Ascending aorta (tissue), 2 donors: ENCODE measurements around the gene ZNF532. TPM values are rescaled to one million over a fixed set of nuclear protein-coding genes. Genes with fewer than 3 reads are reported as not detected.
"Not testable (repeated sequence)": the region's sequence is repeated elsewhere in the genome, so short reads cannot be mapped to it uniquely, and the experiment has no call there.

ENCODE experiments used
- DNase-seq, 2 donors: peaks; one replicate each; pipeline ENCODE4 v3.0.0-alpha.2; 2019; ENCODE audit warnings: low spot score in 2 of 2
- H3K27ac ChIP-seq, 2 donors: fragments of 200-600 bp; sonication (generic); one replicate each; pipeline ENCODE4 v1.5.1; 2016 to 2017; ENCODE audit warnings: mild to moderate bottlenecking in 1 of 2
- H3K27me3 ChIP-seq: fragments of 200-600 bp; sonication (generic); one replicate; pipeline ENCODE4 v1.5.1; 2017
- H3K36me3 ChIP-seq, 2 donors: fragments of 200-600 bp; sonication (generic); one replicate each; pipeline ENCODE4 v1.5.1; 2016
- H3K4me1 ChIP-seq, 2 donors: fragments of 200-600 bp; sonication (generic); one replicate each; pipeline ENCODE4 v1.5.1; 2016 to 2017; ENCODE audit warnings: mild to moderate bottlenecking in 1 of 2
- H3K4me3 ChIP-seq, 2 donors: fragments of 200-600 bp; sonication (generic); one replicate each; pipeline ENCODE4 v1.5.1; 2016 to 2017; ENCODE audit warnings: mild to moderate bottlenecking in 1 of 2
- H3K9me3 ChIP-seq, 2 donors: fragments of 200-600 bp; sonication (generic); one replicate each; pipeline ENCODE4 v1.5.1; 2016
- CTCF ChIP-seq, 3 experiments: fragments of 200-600 bp in 2 of 3; fragments of 450-650 bp in 1 of 3; sonication (generic) in 2 of 3; IDR thresholded peaks; one replicate each; pipeline ENCODE4 v1.5.1; 2016 to 2019; ENCODE audit warnings: antibody characterized with exemption in 3 of 3, mild to moderate bottlenecking in 1 of 3, moderate library complexity in 1 of 3
- intact Hi-C: fragments of 100-400 bp; cut with DNase I; formaldehyde crosslinking; loops from one replicate; pipeline ENCODE4 v1.15.1; 2023
- total RNA-seq: library from RNA; depleted of rRNA; stranded (reverse); fragments of >200 nt; gene quantifications from one replicate; pipeline ENCODE4 v1.1.0, GENCODE V29; 2016

The ZNF532 gene
- 161 TPM for total RNA-seq

- H3K4me1 ChIP-seq, result peaks cover 16 to 74% of the 10 kb centered on the region in 2 donors
- no peak for DNase-seq
- peaks cover 10 to 11% of the 10 kb centered on the region in 2 donors for H3K36me3 ChIP-seq
- intact Hi-C loops, result loop anchor here (5.0 kb wide), 2 partner anchors 48 to 128 kb away; no protein-coding TSS in a partner anchor
- H3K4me3 ChIP-seq, result peak within 1 kb of the TSS; percentile 52 to 69
- H3K9me3 ChIP-seq, result no peaks in the 10 kb centered on the region
- no peak for TF ChIP-seq CTCF (IDR thresholded peaks at IDR 0.05)
- H3K27me3 ChIP-seq, result no peaks in the 10 kb centered on the region
- H3K27ac ChIP-seq, result peak within 1 kb of the TSS; percentile 99 to 100
These were observed at the start of gene ZNF532 for GRCh38 chr18:58864146-58865032. Gene ZNF532, plus strand, starts transcription at chr18:58864877. CDS start in a region left out here.

- TF ChIP-seq CTCF (IDR thresholded peaks at IDR 0.05), result no peak
- H3K4me1 ChIP-seq, result peaks cover 0 to 3% of the 10 kb centered on the region in 2 donors
- H3K36me3 ChIP-seq, result no peaks in the 10 kb centered on the region
- H3K9me3 ChIP-seq, result no peaks in the 10 kb centered on the region
- intact Hi-C loops, result no loop called here
- H3K27me3 ChIP-seq, result no peaks in the 10 kb centered on the region
- no peak for DNase-seq
- H3K4me3 ChIP-seq, result no peak overlapping the region
- H3K27ac ChIP-seq, result no peak overlapping the region
These were observed 45.6 kb upstream of the ZNF532 start for GRCh38 chr18:58819051-58819450.

DNA sequence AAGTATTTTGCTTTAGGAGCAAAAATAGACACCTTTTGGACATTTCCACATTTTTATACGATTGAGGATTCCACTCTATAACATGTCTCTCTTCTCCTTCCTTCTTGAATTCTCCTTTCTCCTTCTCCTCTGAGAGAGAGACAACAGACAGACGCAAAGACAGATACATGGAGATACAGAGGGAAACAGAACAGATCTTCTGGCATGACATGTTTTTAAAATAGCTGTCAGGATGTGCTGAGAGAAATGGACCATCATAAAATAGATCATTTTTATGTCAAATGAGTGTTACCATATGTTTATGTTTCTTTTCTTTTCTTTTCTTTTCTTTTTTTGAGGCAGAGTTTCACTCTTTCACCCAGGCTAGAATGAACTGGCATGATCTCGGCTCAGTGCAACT, 44.4 kb upstream of the ZNF532 start:
- H3K27ac ChIP-seq, result no peak overlapping the region
- TF ChIP-seq CTCF (IDR thresholded peaks at IDR 0.05), result no peak
- no peaks in the 10 kb centered on the region for H3K36me3 ChIP-seq
- H3K9me3 ChIP-seq, result no peaks in the 10 kb centered on the region
- no peaks in the 10 kb centered on the region for H3K27me3 ChIP-seq
- H3K4me1 ChIP-seq, result no peaks in the 10 kb centered on the region
- intact Hi-C loops, result no loop called here
- no peak overlapping the region for H3K4me3 ChIP-seq
- DNase-seq, result no peak

- DNase-seq, result no peak
- no peak for TF ChIP-seq CTCF (IDR thresholded peaks at IDR 0.05)
These were observed 41.7 kb upstream of the ZNF532 start for GRCh38 chr18:58822944-58823343.

GRCh38 chr18:58823412-58823811, 41.3 kb upstream of the ZNF532 start:
- TF ChIP-seq CTCF (IDR thresholded peaks at IDR 0.05), result no peak
- Histone ChIP-seq H3K27ac (no peak overlapping the region), H3K27me3 (no peaks in the 10 kb centered on the region), H3K4me1 (no peaks in the 10 kb centered on the region), H3K36me3 (no peaks in the 10 kb centered on the region), H3K9me3 (no peaks in the 10 kb centered on the region), H3K4me3 (no peak overlapping the region)
- no peak for DNase-seq
- intact Hi-C loops, result no loop called here

More at GRCh38 chr18:58822944-58823343, 41.7 kb upstream of the ZNF532 start:
- Histone ChIP-seq H3K27ac (no peak overlapping the region), H3K4me1 (no peaks in the 10 kb centered on the region), H3K9me3 (no peaks in the 10 kb centered on the region), H3K36me3 (no peaks in the 10 kb centered on the region), H3K4me3 (no peak overlapping the region), H3K27me3 (no peaks in the 10 kb centered on the region)
- intact Hi-C loops, result no loop called here

GRCh38 chr18:58826926-58827325, 37.8 kb upstream of the ZNF532 start:
- H3K27me3 ChIP-seq, DNase-seq, H3K36me3 ChIP-seq, H3K27ac ChIP-seq, H3K4me1 ChIP-seq, H3K4me3 ChIP-seq, H3K9me3 ChIP-seq: not testable (repeated sequence)
- intact Hi-C loops, result loop anchor here (2.0 kb wide), 1 partner anchor 18 kb away; no protein-coding TSS in a partner anchor
